Choroid plexus epithelial cell (primary cell): ENCODE data around the gene CCDC188.
A peak's percentile ranks its signal among the peaks of the same experiment; 100 is the strongest.

ENCODE experiments used
- DNase-seq: peaks from one replicate; pipeline ENCODE4 v3.0.0-alpha.2; 2010; ENCODE audit warnings: low read depth
- H3K4me3 ChIP-seq: 2 replicates; pipeline ENCODE4 v1.5.1; 2011; ENCODE audit warnings: low read depth, mild to moderate bottlenecking, control low read depth, low read length, moderate library complexity
- TF ChIP-seq, protein P1 (sequence below): conservative IDR thresholded peaks from 2 replicates; pipeline ENCODE4 v1.5.1; 2011; ENCODE audit warnings: low read depth, mild to moderate bottlenecking, control low read depth, inconsistent platforms, low read length, moderate library complexity

The CCDC188 gene

DNA sequence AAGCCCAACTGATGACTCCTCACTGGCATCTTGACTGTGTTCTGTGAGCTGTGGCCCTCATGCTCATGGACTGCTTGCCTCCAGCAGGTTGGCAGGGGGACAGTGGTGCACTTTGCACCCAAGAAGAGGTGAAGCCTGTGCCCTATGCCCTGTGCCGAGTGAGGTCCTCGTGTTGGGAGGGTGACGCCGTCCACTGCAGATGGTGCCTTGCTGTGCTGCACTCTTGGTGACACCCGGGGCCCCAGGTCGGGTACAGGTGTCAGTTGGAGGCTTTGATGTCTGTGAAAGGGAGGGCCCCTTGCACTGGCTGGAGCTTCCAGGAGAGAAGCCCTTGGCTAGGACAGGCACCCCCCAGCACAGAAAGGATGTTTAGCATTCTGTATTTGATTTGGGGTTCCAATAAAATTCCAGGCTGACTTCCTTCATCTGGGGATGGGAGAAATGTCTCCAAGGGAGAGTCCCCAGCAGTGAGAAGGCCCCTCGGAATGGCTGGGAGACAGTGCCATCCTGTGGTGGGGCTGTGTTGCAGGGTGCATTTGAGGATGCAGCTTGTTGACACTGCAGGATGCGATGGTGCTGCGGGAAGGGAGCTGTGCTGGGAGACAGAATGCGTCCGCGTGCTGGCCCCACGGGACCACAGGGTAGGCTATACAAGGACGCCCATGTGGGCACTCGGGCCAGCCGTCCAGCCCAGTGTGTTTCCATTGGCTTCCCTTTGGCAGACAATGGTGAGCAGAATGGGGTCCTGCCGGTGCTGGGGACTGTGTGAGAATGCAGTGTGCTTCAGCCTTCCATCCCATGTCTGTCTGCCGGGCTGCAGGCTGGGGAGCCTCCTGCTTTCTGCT lies 21.7 kb downstream of the CCDC188 start:
- peak; percentile 60 for DNase-seq
- TF ChIP-seq, protein P1, sequence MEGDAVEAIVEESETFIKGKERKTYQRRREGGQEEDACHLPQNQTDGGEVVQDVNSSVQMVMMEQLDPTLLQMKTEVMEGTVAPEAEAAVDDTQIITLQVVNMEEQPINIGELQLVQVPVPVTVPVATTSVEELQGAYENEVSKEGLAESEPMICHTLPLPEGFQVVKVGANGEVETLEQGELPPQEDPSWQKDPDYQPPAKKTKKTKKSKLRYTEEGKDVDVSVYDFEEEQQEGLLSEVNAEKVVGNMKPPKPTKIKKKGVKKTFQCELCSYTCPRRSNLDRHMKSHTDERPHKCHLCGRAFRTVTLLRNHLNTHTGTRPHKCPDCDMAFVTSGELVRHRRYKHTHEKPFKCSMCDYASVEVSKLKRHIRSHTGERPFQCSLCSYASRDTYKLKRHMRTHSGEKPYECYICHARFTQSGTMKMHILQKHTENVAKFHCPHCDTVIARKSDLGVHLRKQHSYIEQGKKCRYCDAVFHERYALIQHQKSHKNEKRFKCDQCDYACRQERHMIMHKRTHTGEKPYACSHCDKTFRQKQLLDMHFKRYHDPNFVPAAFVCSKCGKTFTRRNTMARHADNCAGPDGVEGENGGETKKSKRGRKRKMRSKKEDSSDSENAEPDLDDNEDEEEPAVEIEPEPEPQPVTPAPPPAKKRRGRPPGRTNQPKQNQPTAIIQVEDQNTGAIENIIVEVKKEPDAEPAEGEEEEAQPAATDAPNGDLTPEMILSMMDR: peak; percentile 68
- no peak overlapping the region for H3K4me3 ChIP-seq

DNA sequence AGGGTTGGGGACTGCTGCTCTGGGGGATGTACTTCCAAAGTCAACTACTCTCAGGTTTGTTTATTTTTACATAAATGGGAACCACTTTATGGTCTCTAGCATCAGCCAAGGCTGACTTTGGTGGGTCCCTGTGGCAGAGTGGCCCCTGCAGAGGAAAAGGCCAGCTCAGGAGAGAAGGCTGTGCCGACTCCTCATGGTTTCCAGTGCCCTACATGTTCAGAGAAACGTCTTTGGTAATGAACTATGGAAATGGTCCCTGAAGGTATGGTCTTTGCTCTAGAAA lies 22.3 kb downstream of the CCDC188 start:
- no peak for DNase-seq
- H3K4me3 ChIP-seq: no peak overlapping the region
- TF ChIP-seq, protein P1: no peak

DNA sequence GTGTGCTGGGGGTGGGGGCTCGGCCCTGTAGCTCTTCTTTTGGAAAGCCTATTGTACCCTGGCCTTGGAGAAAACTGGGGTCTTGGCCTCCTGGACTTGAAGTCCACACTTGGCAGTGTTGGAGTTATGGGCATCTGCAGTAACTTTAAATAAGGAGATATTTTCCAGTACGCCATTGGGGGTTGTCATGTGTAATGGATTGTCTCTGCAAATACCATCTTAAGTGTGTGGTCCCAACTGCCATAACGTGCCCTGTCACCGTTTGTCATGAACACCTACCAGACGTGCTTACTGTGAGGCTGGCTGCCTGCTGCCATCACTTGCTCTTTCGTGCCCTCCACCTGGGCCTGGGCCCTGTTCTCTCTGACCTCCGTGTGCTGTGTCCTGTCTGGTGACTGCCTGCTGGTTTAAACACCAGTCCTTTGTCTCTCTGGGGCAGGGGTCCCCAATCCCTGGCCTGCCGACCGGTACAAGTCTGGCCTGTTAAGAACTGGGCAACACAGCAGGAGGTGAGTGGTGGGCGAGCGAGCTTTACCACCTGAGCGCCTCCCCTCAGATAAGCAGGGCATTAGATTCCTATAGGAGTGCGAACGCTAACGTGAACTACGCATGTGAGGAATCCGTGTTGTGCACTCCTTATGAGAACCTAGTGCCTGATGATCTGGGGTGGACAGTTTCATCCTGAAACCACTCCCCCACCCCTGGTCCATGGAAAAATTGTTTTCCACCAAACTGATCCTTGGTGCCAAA lies 22.8 kb downstream of the CCDC188 start:
- no peak overlapping the region for H3K4me3 ChIP-seq
- no peak for DNase-seq
- TF ChIP-seq, protein P1: no peak

DNA sequence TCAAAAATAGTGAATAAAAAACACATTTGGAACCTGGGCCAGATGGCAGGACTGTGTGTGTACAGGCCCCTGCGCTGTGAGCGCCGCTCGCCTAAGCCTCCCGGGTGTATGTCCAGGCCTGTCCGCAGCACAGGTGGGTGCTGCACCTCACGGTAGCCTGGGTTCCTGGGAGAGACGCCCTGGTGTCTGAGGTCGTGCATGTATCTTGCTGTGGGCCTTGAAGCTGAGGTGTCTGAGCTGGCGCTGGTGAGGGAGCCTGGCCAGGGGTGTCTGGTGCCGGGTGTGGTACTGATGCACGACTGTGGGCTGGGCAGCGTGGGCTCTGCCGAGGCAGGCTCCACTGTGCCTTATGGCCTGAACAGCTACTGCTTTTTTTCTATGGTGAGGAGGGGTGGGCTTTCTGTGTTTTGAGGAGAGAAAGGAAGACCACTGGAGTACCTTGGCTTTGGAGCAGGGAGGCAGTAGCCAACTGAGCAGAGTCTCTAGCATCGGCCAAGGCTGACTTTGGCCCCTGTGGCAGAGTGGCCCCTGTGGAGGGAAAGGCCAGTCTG lies 23.5 kb downstream of the CCDC188 start:
- TF ChIP-seq, protein P1: no peak
- H3K4me3 ChIP-seq: no peak overlapping the region
- DNase-seq: no peak

DNA sequence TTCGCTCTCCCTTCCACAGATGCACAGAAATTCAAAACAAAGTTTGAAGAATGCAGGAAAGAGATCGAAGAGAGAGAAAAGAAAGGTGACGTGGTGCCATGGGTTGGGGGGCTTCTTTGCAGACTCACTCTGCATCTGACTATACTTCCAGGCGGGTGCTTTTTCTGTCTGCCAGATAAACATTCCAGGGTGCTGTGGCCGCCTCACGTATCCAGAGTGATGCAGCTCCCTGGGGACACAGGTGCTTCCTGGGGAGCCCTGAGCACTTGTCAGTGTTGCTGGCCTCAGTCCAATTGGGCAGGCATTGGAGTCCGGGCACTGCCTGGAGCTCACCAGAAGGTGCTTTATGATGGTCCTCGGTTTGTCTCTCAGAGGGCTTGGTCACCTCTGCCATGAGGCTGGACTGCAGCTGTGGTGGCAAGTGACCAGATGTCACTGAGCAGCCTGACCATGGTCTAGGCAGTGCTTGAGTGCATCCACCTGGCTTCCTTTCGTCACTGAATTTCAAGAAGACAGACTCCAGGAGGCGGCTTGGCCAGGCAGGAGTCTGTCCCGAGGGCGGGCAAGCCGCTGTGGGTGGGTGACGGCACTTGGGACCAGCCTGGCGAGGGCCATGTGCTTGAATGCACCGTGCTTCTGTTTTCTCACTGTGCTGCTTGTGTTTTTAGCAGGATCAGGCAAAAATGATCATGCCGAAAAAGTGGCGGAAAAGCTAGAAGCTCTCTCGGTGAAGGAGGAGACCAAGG lies 24.4 kb downstream of the CCDC188 start:
- DNase-seq: no peak
- TF ChIP-seq, protein P1: no peak

DNA sequence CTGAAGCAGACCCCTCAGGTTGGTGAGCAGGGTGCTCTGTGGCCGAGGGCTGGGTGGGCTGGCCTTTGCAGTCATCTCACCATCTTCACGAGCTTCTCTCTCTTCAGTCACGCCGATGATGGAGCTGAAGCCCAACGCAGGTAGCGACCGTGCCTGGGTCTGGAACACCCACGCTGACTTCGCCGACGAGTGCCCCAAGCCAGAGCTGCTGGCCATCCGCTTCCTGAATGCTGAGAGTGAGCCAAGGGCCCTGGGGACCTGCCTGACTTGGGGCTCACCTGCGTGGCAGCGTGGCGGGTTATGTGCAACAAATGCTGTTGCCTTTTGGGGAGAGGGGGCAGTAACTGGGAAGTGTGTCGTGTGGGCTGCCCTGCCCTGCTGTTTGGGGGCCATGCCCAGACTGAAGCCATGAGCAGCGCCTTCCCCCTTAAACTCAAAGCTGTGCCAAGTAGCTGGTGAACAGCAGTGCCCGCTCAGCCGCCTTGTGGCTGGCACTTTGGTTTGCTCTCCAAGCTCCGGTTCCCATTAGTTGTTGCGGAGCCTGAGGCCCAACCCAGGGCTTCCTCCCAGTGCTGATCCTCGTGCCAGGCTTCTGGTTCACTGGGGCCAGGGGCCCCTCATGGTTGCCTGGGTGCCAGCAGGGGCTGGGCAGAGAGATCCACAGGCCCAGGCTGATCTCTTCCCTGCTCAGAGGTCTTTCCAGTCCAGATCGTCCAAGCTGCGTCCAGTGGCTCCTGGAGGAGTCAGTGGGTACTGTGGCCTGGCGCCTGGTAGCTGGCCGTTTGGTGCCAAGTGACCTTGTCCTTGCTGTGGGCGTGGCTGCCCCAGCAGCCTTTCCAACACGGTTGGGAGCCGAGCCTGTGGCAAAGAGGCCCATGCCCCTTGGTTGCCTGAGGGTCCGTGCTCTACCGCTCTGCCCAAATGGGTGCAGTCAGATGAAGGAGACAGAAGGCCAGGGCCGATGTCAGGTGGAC lies 25.4 kb downstream of the CCDC188 start:
- no peak overlapping the region for H3K4me3 ChIP-seq
- TF ChIP-seq, protein P1: no peak
- no peak for DNase-seq

More for the DNA sequence above, 24.4 kb downstream of the CCDC188 start:
- no peak overlapping the region for H3K4me3 ChIP-seq
